Activated naive CD8-positive, alpha-beta T cell (primary cell): ENCODE results near the gene PEX19.
A peak's percentile ranks its signal among the peaks of the same experiment; 100 is the strongest.

Experiments
- H3K27ac Mint-ChIP-seq: one replicate; pipeline ENCODE4 v1.8.0; 2021; ENCODE audit warnings: mixed read lengths
- H3K27me3 Mint-ChIP-seq: one replicate; pipeline ENCODE4 v1.8.0; 2021; ENCODE audit warnings: mixed read lengths
- H3K36me3 Mint-ChIP-seq: one replicate; pipeline ENCODE4 v1.8.0; 2021; ENCODE audit warnings: mixed read lengths
- H3K4me1 Mint-ChIP-seq: one replicate; pipeline ENCODE4 v1.8.0; 2021; ENCODE audit warnings: low read depth, mixed read lengths
- H3K4me3 Mint-ChIP-seq: one replicate; pipeline ENCODE4 v1.8.0; 2021; ENCODE audit warnings: mild to moderate bottlenecking, mixed read lengths
- H3K9me3 Mint-ChIP-seq: one replicate; pipeline ENCODE4 v1.8.0; 2021; ENCODE audit warnings: low read depth, mixed read lengths

The PEX19 gene

GRCh38 chr1:160260406-160261382 lies 24.2 kb downstream of the PEX19 start:
- Mint-ChIP-seq H3K9me3 (no peaks in the 10 kb centered on the region), H3K4me1 (peaks cover 56% of the 10 kb centered on the region), H3K27ac (peak overlapping the region; percentile 100), H3K27me3 (no peaks in the 10 kb centered on the region), H3K4me3 (peak overlapping the region; percentile 99), H3K36me3 (peaks cover 9% of the 10 kb centered on the region)

- no peak overlapping the region for H3K4me3 Mint-ChIP-seq
- peaks cover 9% of the 10 kb centered on the region for H3K36me3 Mint-ChIP-seq
Measured at GRCh38 chr1:160258177-160258798, 26.6 kb downstream of the PEX19 start.

DNA sequence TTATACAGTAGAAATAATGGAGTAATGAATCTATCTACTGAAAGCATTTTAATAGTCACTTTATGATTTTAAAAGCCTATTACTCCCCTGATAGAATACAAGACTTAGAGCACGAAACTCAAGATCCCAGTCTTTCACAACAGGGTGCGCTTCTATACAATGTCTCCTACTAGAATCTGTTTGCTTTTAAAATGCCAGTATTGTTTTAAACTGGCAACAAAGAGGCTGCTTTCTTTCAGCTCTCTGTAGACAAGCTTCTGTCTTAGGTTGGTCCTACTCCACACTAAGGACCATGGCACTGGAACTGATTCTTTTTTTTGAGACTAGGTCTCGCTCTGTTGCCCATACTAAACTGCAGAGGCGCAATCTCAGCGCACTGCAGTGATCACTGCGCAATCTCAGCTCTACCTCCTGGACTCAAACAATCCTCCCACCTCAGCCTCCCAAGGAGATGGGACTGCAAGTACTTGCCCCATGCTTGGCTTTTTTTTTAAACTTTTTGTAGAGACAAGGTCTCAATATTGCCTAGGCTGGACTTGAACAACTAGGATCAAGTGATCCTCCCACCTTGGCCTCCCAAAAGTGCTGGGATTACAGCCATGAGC lies 27.4 kb downstream of the PEX19 start:
- peaks cover 9% of the 10 kb centered on the region for H3K36me3 Mint-ChIP-seq

More at GRCh38 chr1:160258177-160258798, 26.6 kb downstream of the PEX19 start:
- no peaks in the 10 kb centered on the region for H3K27me3 Mint-ChIP-seq
- peak overlapping the region; percentile 87 for H3K27ac Mint-ChIP-seq
- peaks cover 50% of the 10 kb centered on the region for H3K4me1 Mint-ChIP-seq
- H3K9me3 Mint-ChIP-seq = no peaks in the 10 kb centered on the region

GRCh38 chr1:160256396-160257046 lies 28.4 kb downstream of the PEX19 start:
- no peak overlapping the region for H3K27ac Mint-ChIP-seq
- peaks cover 47% of the 10 kb centered on the region for H3K4me1 Mint-ChIP-seq
- peaks cover 9% of the 10 kb centered on the region for H3K36me3 Mint-ChIP-seq

More for the DNA sequence above, 27.4 kb downstream of the PEX19 start:
- H3K4me1 Mint-ChIP-seq = peaks cover 46% of the 10 kb centered on the region
- H3K27ac Mint-ChIP-seq = peak overlapping the region; percentile 61
- no peaks in the 10 kb centered on the region for H3K27me3 Mint-ChIP-seq
- H3K4me3 Mint-ChIP-seq = no peak overlapping the region
- H3K9me3 Mint-ChIP-seq = no peaks in the 10 kb centered on the region

DNA sequence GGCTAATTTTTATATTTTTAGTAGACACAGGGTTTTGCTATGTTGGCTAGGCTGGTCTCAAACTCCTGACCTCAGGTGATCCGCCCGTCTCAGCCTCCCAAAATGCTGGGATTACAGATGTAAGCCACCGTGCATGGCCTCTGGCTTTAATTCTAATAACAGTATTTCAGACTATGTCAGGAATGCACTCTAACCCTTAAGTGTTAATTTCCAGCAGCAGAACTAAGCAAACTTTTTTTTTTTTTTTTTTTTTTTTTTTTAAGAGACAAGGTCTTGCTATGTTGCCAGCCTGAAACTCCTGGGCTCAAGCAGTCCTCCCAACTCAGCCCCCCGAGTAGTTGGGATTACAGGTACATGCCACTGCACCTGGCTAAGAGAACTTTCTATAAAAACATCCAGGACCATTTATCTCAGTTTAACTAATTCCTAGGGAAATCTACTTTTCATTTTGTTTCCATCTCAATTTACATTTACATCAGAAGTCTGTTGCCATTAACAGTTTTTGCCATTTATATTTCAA lies 29.1 kb downstream of the PEX19 start:
- peaks cover 8% of the 10 kb centered on the region for H3K36me3 Mint-ChIP-seq
- H3K4me1 Mint-ChIP-seq = peaks cover 42% of the 10 kb centered on the region
- H3K27ac Mint-ChIP-seq = peak overlapping the region; percentile 16
- no peaks in the 10 kb centered on the region for H3K9me3 Mint-ChIP-seq
- H3K4me3 Mint-ChIP-seq = no peak overlapping the region
- no peaks in the 10 kb centered on the region for H3K27me3 Mint-ChIP-seq

More at GRCh38 chr1:160256396-160257046, 28.4 kb downstream of the PEX19 start:
- Mint-ChIP-seq H3K27me3 (no peaks in the 10 kb centered on the region), H3K4me3 (no peak overlapping the region), H3K9me3 (no peaks in the 10 kb centered on the region)

DNA sequence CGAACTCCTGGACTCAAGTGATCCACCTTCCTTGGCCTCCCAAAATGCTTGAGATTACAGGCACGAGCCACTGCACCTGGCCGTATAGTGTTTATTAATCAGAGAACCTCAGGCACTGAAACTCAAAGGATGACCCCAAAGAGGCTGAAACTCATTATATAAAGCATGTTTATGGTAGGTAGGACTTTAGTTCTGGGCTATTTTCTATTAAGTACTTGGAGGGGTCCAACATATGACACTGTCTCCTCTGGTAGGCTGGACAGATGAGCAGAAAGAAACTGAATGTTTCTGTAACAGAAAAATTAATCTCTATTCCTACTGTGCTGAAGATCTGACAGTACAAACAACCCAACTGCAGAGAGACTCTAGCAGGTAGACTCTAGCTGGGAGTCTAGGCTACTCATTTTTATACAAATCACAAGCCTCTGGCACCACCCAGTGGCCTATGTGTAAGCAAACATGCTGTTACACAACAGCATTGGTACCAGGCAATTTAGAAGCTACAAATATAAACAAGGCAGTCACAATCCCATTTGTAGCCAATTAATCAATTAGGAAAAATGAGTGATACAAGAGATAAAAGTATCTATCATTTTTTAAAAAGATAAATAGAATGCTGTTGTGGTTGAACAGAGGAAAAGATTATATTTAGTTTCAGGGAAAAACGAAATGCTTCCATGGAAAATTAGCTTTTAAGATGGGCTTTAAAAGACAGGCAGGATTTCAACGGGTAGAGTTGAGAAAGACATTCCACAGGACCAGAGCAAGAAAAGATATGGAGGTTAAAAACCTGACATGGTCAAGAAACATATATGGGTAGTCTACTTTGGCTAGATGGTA lies 33.0 kb downstream of the PEX19 start:
- H3K4me1 Mint-ChIP-seq = peaks cover 20% of the 10 kb centered on the region
- no peaks in the 10 kb centered on the region for H3K36me3 Mint-ChIP-seq
- no peaks in the 10 kb centered on the region for H3K9me3 Mint-ChIP-seq
- H3K4me3 Mint-ChIP-seq = no peak overlapping the region
- no peaks in the 10 kb centered on the region for H3K27me3 Mint-ChIP-seq
- H3K27ac Mint-ChIP-seq = no peak overlapping the region

DNA sequence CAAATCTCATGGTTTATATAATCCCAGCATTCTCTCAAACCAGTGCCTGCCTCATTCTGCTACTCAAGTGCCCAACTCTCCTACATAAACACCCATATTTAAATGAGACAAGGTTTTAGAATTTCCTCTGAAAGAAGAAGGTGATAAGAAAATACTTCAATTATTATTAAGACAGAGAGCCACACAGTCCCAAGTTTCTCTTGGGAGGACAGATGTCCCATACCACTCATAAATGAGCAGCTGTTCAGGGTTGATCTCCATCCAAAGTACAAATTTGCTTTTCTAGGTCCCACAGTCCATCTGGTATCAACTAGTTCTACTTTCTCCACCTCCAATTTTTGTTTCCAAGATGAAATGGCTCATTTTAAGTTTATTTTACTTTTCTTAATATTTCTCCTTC lies 33.9 kb downstream of the PEX19 start:
- no peaks in the 10 kb centered on the region for H3K27me3 Mint-ChIP-seq
- no peaks in the 10 kb centered on the region for H3K36me3 Mint-ChIP-seq
- no peak overlapping the region for H3K4me3 Mint-ChIP-seq
- peaks cover 16% of the 10 kb centered on the region for H3K4me1 Mint-ChIP-seq
- H3K27ac Mint-ChIP-seq = peak overlapping the region; percentile 7
- H3K9me3 Mint-ChIP-seq = no peaks in the 10 kb centered on the region

- peaks cover 26% of the 10 kb centered on the region for H3K4me1 Mint-ChIP-seq
- no peaks in the 10 kb centered on the region for H3K27me3 Mint-ChIP-seq
- no peak overlapping the region for H3K4me3 Mint-ChIP-seq
- H3K36me3 Mint-ChIP-seq = peaks cover 2% of the 10 kb centered on the region
- no peak overlapping the region for H3K27ac Mint-ChIP-seq
- no peaks in the 10 kb centered on the region for H3K9me3 Mint-ChIP-seq
Measured at GRCh38 chr1:160247053-160247452, 37.9 kb downstream of the PEX19 start.

GRCh38 chr1:160245434-160245833 lies 39.5 kb downstream of the PEX19 start:
- H3K36me3 Mint-ChIP-seq = peaks cover 3% of the 10 kb centered on the region
- H3K4me3 Mint-ChIP-seq = no peak overlapping the region
- no peaks in the 10 kb centered on the region for H3K27me3 Mint-ChIP-seq
- H3K27ac Mint-ChIP-seq = no peak overlapping the region
- H3K4me1 Mint-ChIP-seq = peaks cover 22% of the 10 kb centered on the region
- no peaks in the 10 kb centered on the region for H3K9me3 Mint-ChIP-seq

DNA sequence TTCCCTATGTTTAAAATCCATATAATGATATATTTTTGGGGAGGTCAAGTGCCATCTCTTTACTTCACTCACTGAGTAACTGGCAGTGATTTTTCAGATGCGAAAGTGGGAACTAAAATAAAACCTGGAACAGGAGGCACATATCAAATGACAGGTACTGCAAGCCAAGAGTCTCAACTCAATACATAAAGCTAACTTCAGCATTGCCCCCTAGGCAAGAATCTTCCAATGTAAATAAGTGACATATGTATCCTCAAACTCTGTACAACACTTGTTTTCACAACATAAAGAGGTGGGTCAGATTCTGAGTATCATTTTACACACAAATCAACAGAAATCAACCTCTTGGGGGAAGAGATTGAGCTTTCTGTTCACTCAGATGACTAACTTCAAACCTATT lies 40.7 kb downstream of the PEX19 start:
- H3K9me3 Mint-ChIP-seq = no peaks in the 10 kb centered on the region
- no peak overlapping the region for H3K27ac Mint-ChIP-seq
- no peaks in the 10 kb centered on the region for H3K27me3 Mint-ChIP-seq
- no peak overlapping the region for H3K4me3 Mint-ChIP-seq
- peaks cover 8% of the 10 kb centered on the region for H3K36me3 Mint-ChIP-seq
- H3K4me1 Mint-ChIP-seq = peaks cover 18% of the 10 kb centered on the region

- Mint-ChIP-seq H3K9me3 (no peaks in the 10 kb centered on the region), H3K4me3 (no peak overlapping the region), H3K27ac (no peak overlapping the region), H3K4me1 (peaks cover 18% of the 10 kb centered on the region), H3K27me3 (no peaks in the 10 kb centered on the region), H3K36me3 (peaks cover 8% of the 10 kb centered on the region)
Measured at GRCh38 chr1:160243767-160244166, 41.2 kb downstream of the PEX19 start.

- H3K27ac Mint-ChIP-seq = no peak overlapping the region
- H3K4me3 Mint-ChIP-seq = no peak overlapping the region
- H3K36me3 Mint-ChIP-seq = peaks cover 17% of the 10 kb centered on the region
- no peaks in the 10 kb centered on the region for H3K27me3 Mint-ChIP-seq
- H3K9me3 Mint-ChIP-seq = no peaks in the 10 kb centered on the region
- peaks cover 5% of the 10 kb centered on the region for H3K4me1 Mint-ChIP-seq
Measured at GRCh38 chr1:160239582-160240299, 45.2 kb downstream of the PEX19 start.

DNA sequence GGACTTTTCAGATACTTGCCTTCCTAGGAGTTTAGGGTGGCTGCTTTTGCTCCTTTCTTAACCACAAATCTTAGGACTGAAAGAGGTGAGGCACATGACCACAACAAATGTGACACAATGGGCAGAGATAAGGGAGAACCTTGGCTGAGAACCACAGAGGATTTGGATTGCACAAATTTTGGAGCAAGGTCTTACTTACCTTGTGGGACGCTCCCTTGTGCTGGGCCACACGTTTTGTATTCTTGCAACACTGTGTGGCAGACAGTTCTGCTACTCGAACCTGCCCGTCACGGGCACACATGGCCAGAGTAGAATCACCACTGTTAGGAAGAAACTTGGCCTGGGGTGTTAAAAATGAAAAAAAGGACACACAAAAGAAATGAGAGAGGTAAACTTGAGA lies 46.5 kb downstream of the PEX19 start:
- Mint-ChIP-seq H3K27ac (no peak overlapping the region), H3K27me3 (no peaks in the 10 kb centered on the region), H3K4me1 (peaks cover 14% of the 10 kb centered on the region), H3K36me3 (peaks cover 19% of the 10 kb centered on the region), H3K4me3 (no peak overlapping the region), H3K9me3 (no peaks in the 10 kb centered on the region)
